GM23248 (cell line): ENCODE data around the gene MYO9A.

Experiments
- EZH2 ChIP-seq: fragments of 200-600 bp; sonication (generic); IDR thresholded peaks from 2 replicates; pipeline ENCODE4 v1.6.1; 2018; ENCODE audit warnings: antibody characterized with exemption, mild to moderate bottlenecking; ENCODE audit not compliant: insufficient read depth, poor library complexity, severe bottlenecking
- EZH2phosphoT487 ChIP-seq: fragments of 200-600 bp; sonication (generic); IDR thresholded peaks from 2 replicates; pipeline ENCODE4 v1.6.1; 2018; ENCODE audit warnings: antibody characterized with exemption, moderate library complexity, mild to moderate bottlenecking, low read depth; ENCODE audit not compliant: insufficient read depth

- TF ChIP-seq EZH2 (no peak), EZH2phosphoT487 (no peak)
These were observed 25.3 kb downstream of the MYO9A start for GRCh38 chr15:72092691-72093090.
